Colon (tissue), 2 donors: ENCODE data around the gene CTU2.

Experiments
- FAIRE-seq: peaks from 2 replicates; lab custom pipeline; 2012; peaks lifted over from hg19 to GRCh38; lab: Jason Lieb, UNC
- donor health status: control.
- donor health status: control.

The CTU2 gene

DNA sequence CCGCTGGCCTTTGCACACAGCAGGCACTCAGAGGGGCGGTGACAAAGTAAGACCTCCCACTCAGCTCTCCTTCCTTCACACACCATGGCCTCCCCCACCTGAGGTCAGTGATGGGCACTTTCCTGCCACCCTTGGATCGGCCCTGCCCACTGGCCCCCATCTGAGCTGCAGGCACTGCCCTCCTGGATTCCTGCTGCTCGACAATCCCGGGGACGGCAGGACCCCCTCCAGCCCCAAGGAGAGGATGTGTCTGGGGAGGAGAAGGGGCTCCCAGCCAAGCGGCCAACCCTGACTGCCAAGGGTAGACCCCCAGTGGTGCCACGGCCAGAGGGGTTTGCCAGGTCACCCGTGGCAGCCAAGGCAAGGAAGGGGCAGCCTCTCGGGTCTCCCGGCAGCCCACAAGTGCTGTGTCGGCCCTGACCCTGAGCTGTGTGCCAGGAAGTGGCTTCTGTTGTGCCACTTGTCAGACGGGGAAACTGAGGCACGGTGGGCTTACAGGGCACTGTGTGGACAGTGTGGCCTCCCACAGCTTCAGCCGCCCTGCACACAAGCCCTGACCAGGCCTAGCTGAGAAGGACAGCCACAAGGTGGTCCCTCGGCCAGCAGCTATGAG, 56.1 kb downstream of the CTU2 start:
- no peak for FAIRE-seq

DNA sequence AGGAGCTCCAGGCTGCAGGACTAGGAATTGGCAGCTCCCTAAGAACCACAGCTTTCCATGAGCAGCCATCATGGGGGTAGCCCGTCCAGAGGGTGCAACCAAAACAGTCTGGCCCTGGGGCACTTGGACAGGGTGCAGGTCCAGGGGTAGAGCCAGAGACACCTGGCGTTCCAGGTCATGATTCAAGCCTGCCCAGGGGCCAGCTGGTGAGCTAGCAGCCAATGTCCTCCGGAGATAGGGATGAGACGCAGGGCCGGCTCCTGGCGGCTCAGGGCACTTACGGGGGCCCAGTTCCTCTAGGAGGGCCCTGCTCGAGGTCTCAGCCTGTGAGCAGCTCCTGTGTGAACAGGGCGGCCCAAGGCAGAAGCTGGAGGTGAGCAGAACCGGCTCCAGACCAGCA, 56.6 kb downstream of the CTU2 start:
- FAIRE-seq, result no peak

DNA sequence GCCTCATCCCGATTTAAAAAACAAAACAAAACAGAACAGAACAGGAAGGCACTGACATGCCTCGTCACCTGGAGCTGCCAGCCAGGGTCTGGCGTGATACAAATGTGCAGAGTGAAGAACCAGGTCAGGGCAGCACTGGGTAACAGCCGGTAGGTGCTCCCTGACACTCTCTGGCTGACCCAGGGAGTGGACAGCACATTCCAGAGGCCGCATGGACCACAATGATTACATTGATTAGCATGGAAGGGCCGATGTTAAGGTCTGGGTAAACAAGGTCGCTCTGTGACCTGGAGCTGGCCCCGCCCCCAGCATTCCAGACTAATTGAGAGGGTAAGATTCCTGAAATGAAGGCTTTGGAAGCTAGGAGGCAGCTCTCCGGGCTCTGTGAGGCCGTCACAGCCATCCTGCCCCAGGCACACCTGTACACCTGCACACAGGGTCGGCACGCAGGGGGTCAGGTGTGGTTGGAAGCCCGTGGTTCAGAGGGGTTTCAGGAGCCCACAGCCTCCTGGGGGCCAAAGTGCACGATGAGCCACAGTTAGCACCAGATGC, 57.3 kb downstream of the CTU2 start:
- FAIRE-seq, result no peak

- FAIRE-seq, result no peak
These were observed 57.8 kb downstream of the CTU2 start for GRCh38 chr16:88764080-88764479.

DNA sequence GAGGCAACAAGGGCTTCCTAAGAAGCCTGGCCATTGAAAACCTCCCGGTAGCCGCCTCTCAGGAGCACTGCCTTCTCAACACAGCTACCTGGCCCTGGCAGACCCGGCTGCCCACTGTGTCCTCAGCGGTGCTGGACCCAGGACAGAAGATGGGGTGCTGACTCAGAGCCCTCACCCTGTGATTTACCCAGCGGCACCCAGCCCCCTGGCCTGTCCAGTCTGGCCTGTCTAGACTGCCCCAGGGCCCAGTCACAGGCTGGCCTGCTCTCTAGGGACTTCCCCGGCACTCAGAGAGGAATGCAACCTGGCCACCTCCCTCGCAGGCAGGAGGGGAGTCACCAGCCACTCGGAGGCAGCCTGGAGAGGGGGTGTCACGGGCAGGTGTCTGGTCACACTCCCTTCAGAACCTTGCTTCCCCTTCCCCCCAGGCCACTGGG, 58.6 kb downstream of the CTU2 start:
- FAIRE-seq, result no peak
